ENCODE results near the gene CLPSL1.

Gene CLPSL1

DNA sequence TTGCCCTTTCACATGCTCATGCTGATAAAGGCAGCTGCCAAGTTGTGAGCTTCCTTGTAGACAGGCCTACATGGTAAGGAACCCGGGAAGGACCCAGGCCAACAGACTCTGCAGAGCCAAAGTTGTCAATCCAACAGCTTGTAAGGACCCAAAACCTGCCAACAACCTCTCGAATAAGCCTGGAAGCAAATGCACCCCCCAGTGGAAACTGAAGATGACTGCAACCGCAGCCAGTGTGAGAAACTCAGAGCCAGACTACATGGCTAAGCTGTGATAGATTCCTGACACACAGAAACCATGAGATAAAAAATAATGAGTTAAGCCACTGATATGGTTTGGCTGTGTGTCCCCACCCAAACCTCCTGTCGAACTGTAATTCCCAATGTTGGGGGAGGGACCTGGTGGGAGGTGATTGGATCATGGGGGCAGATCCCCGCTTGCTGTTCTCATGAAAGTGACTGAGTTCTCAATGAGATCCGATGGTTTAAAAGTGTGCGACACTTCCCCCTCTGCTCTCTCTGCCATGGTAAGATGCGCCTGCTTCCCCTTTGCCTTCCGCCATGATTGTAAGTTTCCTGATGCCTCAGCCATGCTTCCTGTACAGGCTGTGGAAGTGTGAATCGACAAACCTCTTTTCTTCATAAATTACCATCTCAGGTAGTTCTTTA is 23.2 kb upstream of the CLPSL1 start:
- no peak for DNase-seq (ENCODE audit: low read depth in 2 of 2, low spot score in 1 of 2)

DNA sequence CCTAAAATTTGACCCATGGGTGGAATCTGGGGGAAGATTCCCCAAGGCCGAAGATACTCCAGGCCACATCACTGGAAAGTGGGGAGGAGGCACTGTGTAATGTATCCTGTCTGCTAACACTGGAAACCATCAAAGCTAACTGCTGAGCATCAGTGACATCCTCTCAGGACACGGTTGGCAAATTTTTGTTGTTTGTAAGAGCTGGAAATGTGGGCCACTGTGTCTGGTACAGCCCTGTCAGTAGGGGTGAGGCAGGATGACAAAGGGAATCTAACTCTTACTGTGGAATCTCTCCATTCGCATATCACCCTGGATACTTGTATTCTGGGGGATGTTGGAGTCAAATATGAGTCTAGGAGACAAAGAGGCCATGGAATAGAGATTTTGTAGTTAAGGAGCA is 21.4 kb upstream of the CLPSL1 start:
- DNase-seq (ENCODE audit: low read depth in 2 of 2, low spot score in 1 of 2) = no peak

GRCh38 chr6:35765739-35766138 is 15.1 kb upstream of the CLPSL1 start:
- DNase-seq (ENCODE audit: low read depth in 2 of 2, low spot score in 1 of 2) = no peak

DNA sequence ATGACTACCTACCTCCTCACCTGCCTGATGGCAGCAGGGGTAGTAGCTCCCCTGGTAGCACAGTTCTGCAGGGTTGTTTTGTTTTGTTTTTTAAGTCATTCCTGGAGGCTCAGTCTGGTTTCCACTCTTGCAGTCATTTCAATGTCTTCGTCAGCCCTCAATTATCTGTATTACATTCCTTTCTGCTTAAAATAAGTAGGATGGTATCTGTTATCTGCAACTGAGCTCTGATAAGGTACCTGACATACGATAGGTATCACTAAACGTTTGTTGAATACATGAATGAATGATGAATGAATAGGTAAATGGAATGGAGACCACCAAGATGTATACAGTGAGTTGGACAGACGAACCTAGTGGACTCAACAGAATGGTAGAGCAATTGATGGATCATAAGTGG is 11.6 kb upstream of the CLPSL1 start:
- DNase-seq (ENCODE audit: low read depth in 2 of 2, low spot score in 1 of 2) = no peak

- no peak for DNase-seq (ENCODE audit: low read depth in 2 of 2, low spot score in 1 of 2)
Measured at GRCh38 chr6:35771343-35771627, 9.5 kb upstream of the CLPSL1 start.

- no peak for DNase-seq (ENCODE audit: low read depth in 2 of 2, low spot score in 1 of 2)
Measured at GRCh38 chr6:35774116-35774794, 6.6 kb upstream of the CLPSL1 start.

- DNase-seq (ENCODE audit: low read depth in 2 of 2, low spot score in 1 of 2) = no peak
Measured at GRCh38 chr6:35775031-35775430, 5.8 kb upstream of the CLPSL1 start.

DNA sequence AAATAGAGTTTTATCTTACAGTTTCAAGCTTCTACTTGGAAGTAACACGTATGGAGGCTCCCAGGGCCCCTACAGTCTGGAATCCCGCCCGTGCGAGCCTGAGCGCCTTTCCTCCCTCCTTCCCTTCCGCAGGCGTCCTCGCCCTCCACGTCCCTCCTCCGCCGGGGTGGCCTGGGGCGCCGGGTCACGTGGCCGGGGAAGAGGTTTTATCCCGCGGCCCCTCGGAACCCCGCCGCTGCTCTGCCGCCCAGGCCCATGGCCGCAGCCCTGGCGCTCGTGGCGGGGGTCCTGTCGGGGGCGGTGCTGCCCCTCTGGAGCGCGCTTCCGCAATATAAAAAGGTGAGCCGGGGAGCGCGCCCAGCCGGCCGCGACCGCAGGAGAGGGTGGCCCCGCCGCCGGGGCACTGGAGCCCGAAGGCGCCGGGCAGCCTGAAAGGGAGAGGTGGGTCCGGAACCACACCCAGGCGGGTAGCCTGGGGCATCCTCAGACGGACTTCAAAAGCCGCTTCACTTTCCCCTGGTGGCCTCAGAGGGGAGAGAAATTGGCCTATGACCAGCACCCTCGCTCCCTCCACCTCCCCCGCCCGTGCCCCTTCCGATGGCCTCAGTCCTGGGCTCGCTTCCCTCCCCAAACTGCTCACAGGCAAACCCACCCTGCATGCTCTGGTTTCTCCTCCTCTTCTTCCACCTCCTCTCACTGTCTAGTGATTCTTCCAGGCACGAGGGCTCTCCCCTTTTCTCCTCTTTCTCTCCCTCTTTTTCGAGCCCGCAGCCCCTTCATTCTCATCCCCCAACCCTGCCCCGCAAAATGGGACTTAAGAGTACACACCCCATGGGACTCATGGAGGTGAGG is 4.2 kb upstream of the CLPSL1 start, which contains the start of gene CLPSL2:
CLPSL2 (plus strand) TSS at position 235 of the 852 bp plus-strand sequence; CDS start at position 256, 21 bp downstream.
- DNase-seq (ENCODE audit: low read depth in 2 of 2, low spot score in 1 of 2) = no peak

DNA sequence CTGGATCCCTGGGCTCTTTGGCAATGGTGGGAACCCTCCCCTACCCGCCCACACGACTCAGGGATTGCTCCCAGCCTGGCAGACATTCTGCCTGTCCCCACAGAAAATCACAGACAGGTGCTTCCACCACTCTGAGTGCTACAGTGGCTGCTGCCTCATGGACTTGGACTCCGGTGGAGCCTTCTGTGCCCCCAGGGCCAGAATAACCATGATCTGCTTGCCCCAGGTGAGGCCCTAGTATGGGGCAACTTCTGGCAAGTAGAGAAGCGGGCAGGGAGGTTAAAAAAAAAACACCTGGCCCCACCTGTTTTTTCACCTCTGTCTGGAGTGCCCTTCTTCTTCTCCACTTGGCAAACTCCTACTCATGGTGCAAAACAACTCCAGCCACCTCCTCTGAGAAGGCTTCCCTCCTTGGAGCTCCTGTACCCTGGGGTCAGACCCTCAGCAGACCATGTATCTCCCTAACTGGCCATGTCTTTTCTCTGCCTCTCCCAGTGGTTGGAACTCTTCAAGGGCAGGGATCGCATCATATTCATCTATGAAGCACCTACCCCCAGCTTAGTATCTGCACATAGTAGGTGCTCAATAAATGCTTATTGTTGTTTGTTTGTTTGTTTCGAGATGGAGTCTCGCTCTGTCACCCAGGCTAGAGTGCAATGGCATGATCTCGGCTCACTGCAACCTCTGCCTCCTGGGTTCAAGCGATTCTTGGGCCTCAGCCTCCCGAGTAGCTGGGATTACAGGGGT is 3.3 kb upstream of the CLPSL1 start:
- DNase-seq (ENCODE audit: low read depth in 2 of 2, low spot score in 1 of 2) = no peak

GRCh38 chr6:35778437-35778836 is 2.4 kb upstream of the CLPSL1 start:
- no peak for DNase-seq (ENCODE audit: low read depth in 2 of 2, low spot score in 1 of 2)

DNA sequence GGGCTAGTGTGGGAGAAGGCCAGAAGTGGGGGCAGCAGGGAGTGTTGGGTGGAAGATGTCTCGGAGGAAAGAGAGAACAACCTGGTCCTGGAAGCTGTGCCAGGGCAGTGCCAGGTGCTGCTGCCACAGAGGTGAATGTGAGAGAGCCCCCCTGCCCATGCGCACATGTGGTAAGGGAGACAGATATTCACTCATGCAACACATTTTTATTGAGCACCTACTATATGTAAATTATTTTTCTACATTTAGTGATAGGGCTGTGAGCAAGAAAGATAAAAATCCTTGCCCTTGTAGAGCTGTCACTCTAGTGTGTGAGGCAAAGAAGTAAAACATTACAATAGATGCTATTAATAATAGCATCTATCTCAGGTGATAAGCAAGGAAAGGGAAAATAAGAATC is 471 bp downstream of the CLPSL1 start:
- no peak for DNase-seq (ENCODE audit: low read depth in 2 of 2, low spot score in 1 of 2)

GRCh38 chr6:35782424-35782823 is 1.6 kb downstream of the CLPSL1 start:
- no peak for DNase-seq (ENCODE audit: low read depth in 2 of 2, low spot score in 1 of 2)

DNA sequence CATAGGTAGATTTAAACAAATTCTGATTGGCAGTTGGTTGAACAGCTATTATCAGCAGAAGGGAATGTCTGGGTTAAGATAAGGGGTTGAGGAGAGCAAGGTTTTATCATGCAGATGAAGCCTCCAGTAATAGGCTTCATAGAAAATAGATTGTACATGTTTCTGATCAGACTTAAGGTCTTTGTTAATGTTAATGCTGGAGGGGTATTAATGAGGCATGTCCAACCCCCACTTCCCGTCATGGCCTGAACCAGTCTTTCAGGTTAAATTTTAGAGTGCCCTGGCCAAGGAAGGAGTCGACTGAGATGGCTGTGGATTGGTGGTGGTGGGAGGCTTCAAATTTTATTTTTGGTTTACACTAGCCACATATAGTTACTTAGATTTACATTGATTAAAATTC is 3.4 kb downstream of the CLPSL1 start:
- DNase-seq (ENCODE audit: low read depth in 2 of 2, low spot score in 1 of 2) = no peak

- DNase-seq (ENCODE audit: low read depth in 2 of 2, low spot score in 1 of 2) = no peak
Measured at GRCh38 chr6:35786272-35786671, 5.5 kb downstream of the CLPSL1 start.

- DNase-seq (ENCODE audit: low read depth in 2 of 2, low spot score in 1 of 2) = no peak
Measured at GRCh38 chr6:35786810-35787209, 6.0 kb downstream of the CLPSL1 start.

- no peak for DNase-seq (ENCODE audit: low read depth in 2 of 2, low spot score in 1 of 2)
Measured at GRCh38 chr6:35787266-35788218, 6.7 kb downstream of the CLPSL1 start.

GRCh38 chr6:35788423-35788982 is 7.7 kb downstream of the CLPSL1 start:
- no peak for DNase-seq (ENCODE audit: low read depth in 2 of 2, low spot score in 1 of 2)

- DNase-seq (ENCODE audit: low read depth in 2 of 2, low spot score in 1 of 2) = no peak
Measured at GRCh38 chr6:35790683-35791082, 9.9 kb downstream of the CLPSL1 start.

GRCh38 chr6:35794536-35795452 is 14.0 kb downstream of the CLPSL1 start:
- no peak for DNase-seq (ENCODE audit: low read depth in 2 of 2, low spot score in 1 of 2)
